ENCODE measurements around the gene TIMM17A. TPM values are rescaled to one million over a fixed set of nuclear protein-coding genes. Genes with fewer than 3 reads are reported as not detected.

Gene TIMM17A
- polyA plus RNA-seq, 3 donors, result 27.4 to 50.3 (median 45.4) TPM

Small RNA genes lying within 50 kb of the gene (small RNA-seq; reads per million reads assigned to genes)
- gene MIR6740 (ENCODE audit: insufficient read length, low read depth) (0.94 reads per million), gene RF00156 (ENCODE audit: insufficient read length, low read depth) (not detected)

Other genes with a start within 250 kb of the TIMM17A start
- 10 to 100 TPM; 11.3 to 12.6 (median 12.0) TPM for gene IPO9, start 126.3 kb upstream of the TIMM17A start, polyA plus RNA-seq
- 1 to 10 TPM; 1.5 to 3.1 (median 2.3) TPM for gene SHISA4, start 66.6 kb upstream of the TIMM17A start, polyA plus RNA-seq
- gene LMOD1, start 9.0 kb upstream of the TIMM17A start, polyA plus RNA-seq, result not detected
- 100 to 1,000 TPM; 108 to 153 (median 127) TPM for gene RNPEP, start 27.1 kb downstream of the TIMM17A start, polyA plus RNA-seq
- gene ELF3, start 55.1 kb downstream of the TIMM17A start, polyA plus RNA-seq, result 10 to 100 TPM in 1 of 3 donors, not detected in 2; 10.2 TPM
- under 1 TPM in 2 of 3 donors, not detected in 1; 0.06 to 0.13 TPM for gene GPR37L1, start 167.4 kb downstream of the TIMM17A start, polyA plus RNA-seq
- gene ARL8A, start 189.2 kb downstream of the TIMM17A start, polyA plus RNA-seq, result 100 to 1,000 TPM in 1 of 3 donors, 10 to 100 TPM in 2; 12.4 to 123 (median 14.8) TPM
- 10 to 100 TPM in 1 of 3 donors, 1 to 10 TPM in 2; 4.0 to 18.8 (median 8.3) TPM for gene PTPN7, start 205.1 kb downstream of the TIMM17A start, polyA plus RNA-seq
- not detected for gene LGR6, start 238.3 kb downstream of the TIMM17A start, polyA plus RNA-seq

All from CD14-positive monocyte (primary cell).